IPS-18c (cell line): Measurements from ENCODE around the gene MRGPRE.

Experiments used
- H3K4me3 ChIP-seq: 2 replicates; pipeline ENCODE4 v1.7.0; 2013; ENCODE audit warnings: low read depth, mild to moderate bottlenecking, low read length, moderate library complexity; ENCODE audit not compliant: insufficient read depth
- H3K9me3 ChIP-seq: one replicate; pipeline ENCODE4 v1.6.1; 2013; ENCODE audit warnings: mild to moderate bottlenecking, low read length, moderate library complexity; ENCODE audit not compliant: control insufficient read depth, insufficient read depth

The MRGPRE gene

DNA sequence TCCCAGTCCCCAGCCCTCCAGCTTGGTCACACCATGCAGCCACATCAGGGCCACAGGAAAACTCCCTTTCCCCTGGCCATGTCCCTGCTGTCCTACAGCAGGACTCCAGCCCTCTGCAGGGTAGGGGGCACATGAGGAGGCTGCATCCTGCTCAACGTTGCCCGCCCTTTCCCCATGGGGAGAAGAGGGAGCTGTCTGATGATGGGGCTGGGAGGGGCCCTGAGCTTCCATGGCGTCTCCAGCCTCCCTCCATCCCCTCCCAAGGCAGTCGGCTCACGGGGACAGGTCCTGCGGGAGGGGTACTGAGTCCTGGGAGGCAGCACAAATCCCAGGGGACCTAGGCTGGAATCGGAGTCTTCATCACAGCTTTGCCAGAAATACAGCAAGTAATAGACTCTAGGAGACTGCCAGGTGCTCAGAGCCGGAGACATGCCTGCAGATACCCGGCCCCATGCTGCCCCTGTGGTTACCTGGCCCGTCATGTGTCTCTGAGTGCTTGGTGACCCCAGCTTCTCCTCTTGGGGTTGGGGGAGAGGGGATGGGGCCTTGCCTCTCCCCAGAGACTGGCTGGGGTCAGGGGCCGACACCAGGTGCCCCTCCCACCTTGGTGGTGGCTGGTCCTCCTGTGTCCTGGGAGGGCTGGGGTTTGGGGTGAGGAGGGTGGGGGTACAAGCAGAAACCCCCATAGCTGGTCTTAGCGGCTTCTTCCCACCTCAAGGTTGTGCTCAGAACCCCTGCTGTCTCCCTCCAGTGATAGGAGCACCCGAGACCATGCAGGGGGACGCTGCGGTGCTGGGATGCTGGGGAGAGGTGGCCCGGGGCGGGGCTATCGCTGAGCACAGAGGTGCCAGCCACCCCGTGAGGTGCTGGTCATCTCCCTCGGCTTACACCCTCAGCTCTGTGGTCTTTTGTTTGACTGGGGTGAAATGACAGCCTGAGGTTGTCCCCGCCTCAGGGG is 2.3 kb downstream of the MRGPRE start:
- Histone ChIP-seq H3K4me3 (no peak overlapping the region), H3K9me3 (peaks cover 4% of the 10 kb centered on the region)

- H3K4me3 ChIP-seq: no peak overlapping the region
Observed at GRCh38 chr11:3228445-3228829, 3.8 kb downstream of the MRGPRE start.

DNA sequence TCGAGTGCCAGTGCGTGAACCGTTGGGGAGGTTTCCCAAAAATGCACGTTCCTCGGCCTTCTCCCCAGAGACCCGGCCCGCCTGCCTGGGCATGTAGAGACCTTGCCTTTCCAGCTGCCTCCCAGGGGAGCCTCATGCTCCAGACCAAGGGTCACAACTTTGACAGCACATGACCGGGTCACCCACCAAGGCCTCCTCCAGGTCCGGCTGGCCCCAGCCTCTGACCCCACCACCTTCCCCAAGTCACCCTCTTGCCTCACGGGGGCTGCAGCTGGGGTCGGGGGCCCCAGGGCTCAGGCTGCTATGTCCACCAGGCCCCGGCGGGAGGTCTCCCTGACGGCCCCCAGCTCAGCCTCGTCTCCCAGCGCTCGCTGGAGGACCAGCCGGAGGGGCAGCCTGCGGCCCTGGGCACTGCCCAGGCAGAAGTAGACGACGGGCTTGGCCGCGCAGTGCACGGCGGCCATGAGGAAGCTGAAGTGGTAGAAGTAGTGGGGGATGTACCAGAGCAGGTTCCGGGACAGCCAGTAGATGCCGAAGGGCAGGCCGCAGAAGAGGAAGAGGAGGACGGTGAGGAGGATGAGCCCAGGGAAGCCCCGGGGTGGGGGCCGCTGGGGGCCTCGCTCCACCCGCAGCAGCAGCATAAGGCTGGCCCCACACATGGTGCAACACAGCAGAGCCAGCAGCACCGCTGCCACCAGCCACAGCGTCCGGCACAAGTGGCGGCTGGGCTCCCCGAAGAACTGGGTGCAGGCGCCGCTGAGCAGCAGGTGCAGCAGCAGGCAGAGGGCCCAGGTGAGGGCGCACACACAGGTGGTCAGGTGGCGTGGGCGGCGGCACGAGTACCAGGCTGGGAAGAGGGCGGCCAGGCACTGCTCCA is 4.4 kb downstream of the MRGPRE start:
- H3K9me3 ChIP-seq: peaks cover 2% of the 10 kb centered on the region
- no peak overlapping the region for H3K4me3 ChIP-seq

More at GRCh38 chr11:3228445-3228829, 3.8 kb downstream of the MRGPRE start:
- H3K9me3 ChIP-seq: peaks cover 2% of the 10 kb centered on the region

DNA sequence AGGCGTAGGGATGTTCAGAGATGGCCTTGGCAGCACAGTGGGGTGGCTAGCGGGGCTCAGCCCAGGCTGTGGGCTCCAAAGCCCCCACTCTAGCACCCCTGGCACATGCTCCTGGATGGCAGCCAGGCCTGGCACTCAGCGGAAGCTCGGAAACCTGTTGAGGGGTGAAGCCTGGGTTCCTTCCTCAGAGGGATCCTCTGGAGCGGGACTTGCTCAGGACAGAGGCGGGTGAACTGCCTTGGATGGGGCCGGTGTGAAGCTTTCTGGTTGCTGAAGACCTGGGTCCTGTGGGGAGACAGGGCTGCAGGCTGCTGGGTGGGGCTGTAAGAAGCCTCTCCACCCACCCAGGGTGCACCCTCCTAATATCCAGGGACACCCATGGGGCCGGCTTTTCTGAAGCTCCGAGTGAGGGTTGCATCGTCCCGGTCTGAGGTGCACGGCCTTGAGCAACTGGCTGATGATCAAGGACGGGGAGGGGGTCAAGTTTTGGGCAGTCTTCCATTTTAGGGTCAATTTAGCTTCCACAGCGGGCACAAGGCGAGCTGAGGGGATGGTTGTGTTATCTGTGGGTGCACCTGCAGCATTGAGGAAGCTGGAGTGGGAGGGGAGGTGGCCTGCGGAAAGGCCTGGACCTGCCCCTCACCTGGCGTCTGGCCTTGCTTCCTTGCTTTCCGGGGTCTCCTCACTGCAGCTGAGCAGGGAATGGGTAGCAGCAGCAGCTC is 5.2 kb downstream of the MRGPRE start:
- peaks cover 2% of the 10 kb centered on the region for H3K9me3 ChIP-seq
- no peak overlapping the region for H3K4me3 ChIP-seq

DNA sequence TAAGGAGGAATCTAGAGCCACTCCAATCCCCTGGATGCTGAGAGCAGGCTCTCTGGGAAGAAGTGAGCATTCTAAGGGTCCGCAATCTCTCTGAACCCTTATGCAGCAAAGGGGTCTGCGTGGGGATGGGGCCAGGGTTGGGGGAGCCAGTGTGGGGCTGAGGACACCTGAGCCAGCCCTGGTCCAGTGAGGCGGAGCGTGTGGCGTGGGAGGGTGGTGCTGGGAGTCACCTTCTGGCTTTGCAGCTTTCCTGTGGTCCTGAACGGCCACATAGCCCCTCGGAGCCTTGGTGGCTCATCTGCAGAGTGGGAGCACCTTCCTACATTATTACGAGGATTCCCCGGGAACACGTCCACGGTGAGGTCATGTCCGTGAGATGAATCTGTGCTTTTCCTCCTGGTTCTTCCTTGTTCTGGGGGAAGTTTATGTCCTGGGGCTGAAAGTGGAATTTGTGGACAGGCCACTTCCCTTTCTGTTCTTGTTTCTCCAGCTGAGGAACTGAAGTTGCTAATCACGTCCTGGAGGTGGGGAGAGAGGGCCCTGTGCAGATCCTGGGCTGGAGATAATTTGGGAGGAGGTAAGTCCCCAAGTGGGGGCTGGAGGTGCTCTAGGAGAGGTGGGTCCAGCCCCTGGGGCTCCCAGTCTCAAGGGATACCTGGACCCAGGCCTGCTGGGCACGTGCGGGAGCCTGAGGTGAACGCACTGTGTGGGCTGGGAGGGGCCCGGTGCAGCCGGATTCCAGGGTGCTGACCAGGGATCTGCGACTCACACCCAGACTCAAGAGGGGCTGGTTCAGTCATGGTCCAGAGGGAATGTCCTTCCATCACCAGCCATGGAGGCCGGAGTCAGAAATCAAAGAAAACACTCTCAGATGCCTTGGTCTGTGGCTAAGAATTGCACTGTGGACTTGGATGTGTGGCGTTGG is 6.1 kb downstream of the MRGPRE start:
- Histone ChIP-seq H3K4me3 (no peak overlapping the region), H3K9me3 (peaks cover 2% of the 10 kb centered on the region)

DNA sequence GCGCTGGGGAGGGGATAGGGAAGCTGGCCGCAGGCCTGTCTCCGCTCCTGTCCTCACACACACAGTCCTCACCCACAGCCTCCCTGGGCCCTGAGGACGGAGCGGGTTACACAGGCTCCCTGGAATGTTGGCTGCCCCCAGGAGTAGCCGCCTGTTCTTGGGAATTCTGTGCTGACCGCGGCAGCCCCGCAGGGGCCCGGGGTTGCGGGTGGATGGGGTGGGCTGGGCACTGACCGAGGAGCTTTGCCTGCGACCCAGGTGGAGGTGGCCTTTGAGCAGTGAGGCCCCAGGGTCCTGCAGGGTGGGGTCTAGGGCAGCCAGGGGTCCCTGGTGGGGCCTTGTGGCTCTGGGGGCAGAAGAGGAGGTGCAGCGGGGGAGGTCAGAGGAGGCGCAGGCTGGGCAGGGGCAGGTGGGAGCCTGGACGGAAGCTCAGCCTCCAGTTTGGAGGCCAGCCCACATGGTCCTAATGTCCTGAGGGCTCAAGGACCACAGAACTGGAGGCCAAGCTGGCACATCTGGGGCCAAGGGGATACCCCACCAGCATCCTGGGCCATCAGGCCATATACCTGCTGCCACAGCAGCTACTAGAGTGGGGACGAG is 7.0 kb downstream of the MRGPRE start:
- Histone ChIP-seq H3K4me3 (no peak overlapping the region), H3K9me3 (peaks cover 2% of the 10 kb centered on the region)

- no peak overlapping the region for H3K4me3 ChIP-seq
- peaks cover 2% of the 10 kb centered on the region for H3K9me3 ChIP-seq
Observed at GRCh38 chr11:3224401-3225057, 7.7 kb downstream of the MRGPRE start.

- Histone ChIP-seq H3K9me3 (peaks cover 2% of the 10 kb centered on the region), H3K4me3 (no peak overlapping the region)
Observed at GRCh38 chr11:3223932-3224381, 8.3 kb downstream of the MRGPRE start.

DNA sequence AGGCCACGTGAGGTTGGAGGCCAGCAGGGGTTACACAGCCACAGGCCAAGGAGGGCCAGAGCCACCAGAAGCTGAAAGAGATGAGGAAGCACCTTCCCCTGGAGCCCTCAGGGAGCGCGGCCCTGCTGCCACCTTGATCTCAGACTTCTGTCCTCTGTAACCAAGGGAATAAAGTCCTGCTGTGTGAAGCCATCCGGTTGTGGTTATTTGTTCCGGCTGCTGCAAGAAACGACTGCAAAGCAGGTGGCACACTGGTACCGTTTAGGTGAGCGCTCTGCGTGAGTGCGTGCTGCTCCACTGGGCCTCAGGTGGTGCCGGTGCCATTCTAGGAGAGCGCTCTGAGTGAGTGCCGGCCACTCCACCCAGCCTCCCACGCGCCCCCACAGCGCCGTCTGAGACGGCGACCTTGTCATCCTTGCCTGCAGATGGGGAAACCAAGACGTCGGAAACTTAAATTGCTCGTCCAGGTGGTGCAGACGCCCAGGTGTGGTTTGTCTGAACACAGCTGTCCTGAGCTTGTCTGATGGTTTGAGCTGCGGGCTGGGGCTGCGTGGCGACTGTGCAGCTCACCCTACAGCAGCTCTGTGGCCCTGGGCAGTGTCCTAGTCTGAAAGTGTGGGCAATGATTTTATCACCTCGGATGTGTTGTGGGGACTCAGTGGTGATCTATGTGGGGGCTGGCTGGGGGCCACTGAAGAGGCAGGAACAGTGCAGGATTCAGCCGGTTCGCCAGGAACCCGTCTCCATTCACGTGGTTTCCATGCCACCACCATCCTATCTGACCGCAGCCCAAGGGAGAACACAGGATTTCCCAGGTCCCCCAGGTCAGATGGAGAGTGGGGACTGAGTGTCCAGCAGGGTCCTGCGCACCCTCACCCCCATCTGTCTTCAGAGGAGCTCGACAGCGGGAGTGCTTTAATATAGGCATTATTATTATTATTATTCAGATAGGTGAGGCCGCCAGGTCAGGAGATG is 9.0 kb downstream of the MRGPRE start:
- H3K4me3 ChIP-seq: no peak overlapping the region

DNA sequence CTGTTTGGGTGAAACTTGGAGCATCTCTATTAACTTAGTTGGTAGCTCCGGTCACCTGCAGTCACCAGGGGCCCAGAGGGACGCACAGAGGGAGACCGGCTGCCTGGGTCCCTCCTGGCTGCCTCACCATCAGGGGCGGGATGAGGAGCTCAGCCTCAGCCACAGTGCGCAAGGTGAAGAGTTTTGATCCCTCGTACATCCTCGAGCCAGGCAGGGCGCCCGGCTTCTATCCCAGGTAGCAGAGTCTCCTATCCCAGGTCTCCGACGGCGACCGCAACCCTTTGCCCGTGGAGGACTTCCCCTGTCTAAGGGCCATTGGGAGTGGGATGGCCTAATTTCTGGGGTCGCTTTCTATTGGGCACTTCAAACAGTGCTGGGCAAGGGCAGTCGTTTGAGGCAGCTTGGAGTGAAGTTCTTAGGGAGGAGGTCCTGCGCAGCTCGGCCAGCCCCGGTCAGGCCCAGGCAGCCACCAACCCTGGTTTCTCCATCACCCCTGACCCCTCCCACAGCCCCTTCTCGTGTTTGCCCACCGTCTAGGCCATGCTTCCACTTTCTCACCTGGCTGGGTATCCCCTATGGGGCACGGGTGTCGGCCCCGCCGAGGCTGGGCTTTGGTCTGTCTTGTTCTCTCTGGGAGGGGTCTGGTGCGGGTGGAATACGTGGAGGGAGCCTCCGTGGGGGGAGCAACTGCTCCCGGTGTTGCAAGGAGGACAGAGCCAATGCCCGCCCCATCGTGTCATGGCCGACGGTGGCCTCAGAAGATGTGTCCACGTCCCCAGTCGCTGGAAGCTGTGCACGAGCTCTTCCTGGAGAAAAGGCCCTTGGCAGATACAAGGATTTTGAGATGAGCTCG is 10.0 kb downstream of the MRGPRE start:
- Histone ChIP-seq H3K9me3 (peaks cover 2% of the 10 kb centered on the region), H3K4me3 (no peak overlapping the region)

More for the DNA sequence above, 9.0 kb downstream of the MRGPRE start:
- H3K9me3 ChIP-seq: peaks cover 2% of the 10 kb centered on the region

DNA sequence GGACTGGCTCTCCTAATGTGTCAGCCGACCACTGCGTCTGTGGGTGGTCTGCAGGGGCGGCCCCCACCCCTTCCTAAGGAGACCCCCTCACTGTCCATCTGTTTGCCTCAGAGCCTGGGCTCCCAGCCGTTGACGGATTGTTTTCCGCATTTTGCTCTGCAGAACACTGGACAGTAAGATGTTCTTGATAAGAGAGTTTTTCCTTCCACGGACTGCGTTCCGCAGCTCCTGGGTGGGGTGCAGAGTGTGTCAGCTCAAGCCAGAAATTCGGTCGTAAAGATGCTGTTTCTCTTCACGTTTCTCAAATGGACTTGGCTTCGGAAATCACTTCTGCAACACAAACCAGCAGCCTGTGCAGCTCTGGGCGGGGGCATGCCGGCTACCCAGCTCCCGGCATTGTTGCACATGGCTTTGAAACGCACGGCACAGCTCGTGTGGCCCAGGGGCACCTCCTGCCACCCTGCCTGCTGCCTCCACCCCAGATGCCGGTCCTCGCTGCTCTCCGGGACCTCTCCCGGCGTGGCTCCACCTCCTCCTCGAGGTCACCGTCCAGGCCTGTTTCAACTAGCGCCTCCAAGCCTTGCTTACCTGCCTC is 10.7 kb downstream of the MRGPRE start:
- no peak overlapping the region for H3K4me3 ChIP-seq
- peaks cover 2% of the 10 kb centered on the region for H3K9me3 ChIP-seq

DNA sequence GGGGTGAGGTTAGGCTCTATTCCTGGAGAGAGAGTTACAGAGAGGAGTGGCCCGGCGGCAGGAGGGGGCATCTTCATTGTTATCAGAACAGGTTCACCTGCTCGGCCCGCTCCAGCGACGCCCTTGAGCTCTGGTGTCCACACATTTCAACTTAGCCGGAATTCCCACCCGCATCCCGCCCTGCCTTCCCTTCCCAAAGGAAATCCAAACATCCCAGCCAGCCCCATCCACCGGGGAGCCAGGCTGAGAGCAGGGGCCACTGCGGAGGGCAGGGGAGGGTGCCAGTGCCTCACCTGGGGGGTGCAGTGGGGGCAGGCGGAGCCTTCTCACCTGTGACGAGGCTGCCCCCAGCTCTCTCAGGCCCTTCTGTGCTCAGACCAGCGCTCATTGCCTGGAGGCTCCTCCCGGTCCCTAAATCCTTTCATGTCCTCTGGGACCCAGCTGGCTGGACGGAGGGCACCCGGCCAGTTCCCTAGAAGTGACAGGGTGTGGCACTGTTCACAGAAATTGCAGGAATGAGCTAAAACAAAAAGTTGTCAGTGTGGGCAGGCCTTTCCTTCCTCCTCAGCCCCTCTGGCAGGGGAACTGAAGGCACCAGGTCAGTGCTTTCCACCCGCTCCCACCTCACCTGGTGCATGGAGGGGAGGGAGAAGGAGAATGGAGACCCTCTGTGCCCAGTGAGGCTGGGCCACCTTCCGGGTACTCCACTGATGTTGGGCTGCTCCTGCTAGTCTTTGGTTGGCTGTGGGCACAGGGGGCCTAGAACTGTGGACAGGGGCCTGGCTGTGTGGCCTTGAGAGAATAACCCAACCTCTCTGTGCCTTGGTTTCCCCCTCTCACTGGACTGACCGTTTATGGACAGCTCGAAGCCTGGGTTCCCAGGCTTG is 11.5 kb downstream of the MRGPRE start:
- H3K4me3 ChIP-seq: no peak overlapping the region

GRCh38 chr11:3220101-3220500 is 12.1 kb downstream of the MRGPRE start:
- H3K9me3 ChIP-seq: no peaks in the 10 kb centered on the region
- H3K4me3 ChIP-seq: no peak overlapping the region

More for the DNA sequence above, 11.5 kb downstream of the MRGPRE start:
- H3K9me3 ChIP-seq: no peaks in the 10 kb centered on the region
